Cortex of kidney (tissue), 1 donor: ENCODE measurements around the gene TIAM1.

Experiments used
- DNase-seq: peaks from one replicate; lab custom pipeline; 2025; lab: John Stamatoyannopoulos, UW

TIAM1 gene

GRCh38 chr21:31087639-31088473, 256.2 kb downstream of the TIAM1 start:
- no peak for DNase-seq

- DNase-seq = no peak
These were observed 259.4 kb downstream of the TIAM1 start for GRCh38 chr21:31084689-31085088.

- no peak for DNase-seq
These were observed 265.3 kb downstream of the TIAM1 start for GRCh38 chr21:31078796-31079195.

- DNase-seq = no peak
These were observed 265.8 kb downstream of the TIAM1 start for GRCh38 chr21:31078216-31078615.

DNA sequence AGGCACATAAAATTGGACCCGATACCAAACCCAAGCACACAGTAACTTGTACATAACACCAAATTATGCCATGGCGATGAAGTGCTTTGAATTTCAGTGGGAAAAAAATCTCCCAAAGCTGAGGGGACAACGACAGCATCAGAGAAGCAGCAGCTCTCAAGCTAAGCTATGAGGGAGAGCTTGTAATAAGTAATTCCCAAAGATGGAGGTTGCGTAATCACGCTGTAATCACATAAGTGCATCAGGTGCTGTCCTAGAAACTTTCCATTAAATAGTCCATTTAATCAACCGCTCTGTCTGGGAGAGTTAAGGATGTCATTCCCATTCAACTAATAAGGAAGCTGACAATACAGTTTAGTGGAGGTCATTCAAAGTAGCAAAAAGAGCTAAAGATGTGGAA, 268.2 kb downstream of the TIAM1 start:
- DNase-seq = no peak

GRCh38 chr21:31072533-31072932, 271.5 kb downstream of the TIAM1 start:
- DNase-seq = no peak
